Trophoblast cell (in vitro differentiated cells and primary cell): Measurements from ENCODE around the gene HUS1.
"Not testable (repeated sequence)": the region's sequence is repeated elsewhere in the genome, so short reads cannot be mapped to it uniquely, and the experiment has no call there.

Experiments used
- DNase-seq, 2 donors: peaks; one replicate each; pipeline ENCODE4 v3.0.0-alpha.2; 2016
- H2AFZ ChIP-seq: 2 replicates; pipeline ENCODE4 v1.6.1; 2013; ENCODE audit warnings: low read length, moderate library complexity, mild to moderate bottlenecking; ENCODE audit not compliant: insufficient read depth, poor library complexity
- H2AK5ac ChIP-seq: 2 replicates; pipeline ENCODE4 v1.6.1; 2013; ENCODE audit warnings: mild to moderate bottlenecking, low read length
- H2BK120ac ChIP-seq: 2 replicates; pipeline ENCODE4 v1.6.1; 2013; ENCODE audit warnings: low read length, mild to moderate bottlenecking, moderate library complexity; ENCODE audit not compliant: insufficient read depth, poor library complexity
- H2BK12ac ChIP-seq: 2 replicates; pipeline ENCODE4 v1.6.1; 2013; ENCODE audit warnings: mild to moderate bottlenecking, low read length, moderate library complexity
- H2BK5ac ChIP-seq: 2 replicates; pipeline ENCODE4 v1.6.1; 2013; ENCODE audit warnings: low read length, low read depth, moderate library complexity, mild to moderate bottlenecking; ENCODE audit not compliant: poor library complexity
- H3K14ac ChIP-seq: 2 replicates; pipeline ENCODE4 v1.6.1; 2013; ENCODE audit warnings: mild to moderate bottlenecking, low read length
- H3K18ac ChIP-seq: 2 replicates; pipeline ENCODE4 v1.6.1; 2013; ENCODE audit warnings: mild to moderate bottlenecking, low read length
- H3K23ac ChIP-seq: 2 replicates; pipeline ENCODE4 v1.6.1; 2013; ENCODE audit warnings: low read length
- H3K27ac ChIP-seq: 2 replicates; pipeline ENCODE4 v1.5.1; 2013; ENCODE audit warnings: low read depth, mild to moderate bottlenecking, inconsistent platforms, low read length, moderate library complexity
- H3K27me3 ChIP-seq: 2 replicates; pipeline ENCODE4 v1.6.1; 2013; ENCODE audit warnings: inconsistent platforms, mild to moderate bottlenecking, low read length, moderate library complexity; ENCODE audit not compliant: insufficient read depth
- H3K36me3 ChIP-seq, 2 experiments: 1 replicate in 1 of 2; 2 replicates in 1 of 2; pipeline ENCODE4 v1.6.1; 2013; ENCODE audit warnings: low read length in 2 of 2, mild to moderate bottlenecking in 2 of 2, moderate library complexity in 1 of 2; ENCODE audit not compliant: insufficient read depth in 2 of 2, control insufficient read depth in 1 of 2
- H3K4ac ChIP-seq: 2 replicates; pipeline ENCODE4 v1.6.1; 2013; ENCODE audit warnings: low read depth, mild to moderate bottlenecking, low read length, moderate library complexity
- H3K4me1 ChIP-seq, 2 experiments: 1 replicate in 1 of 2; 2 replicates in 1 of 2; pipeline ENCODE4 v1.6.1; 2013; ENCODE audit warnings: low read length in 2 of 2, mild to moderate bottlenecking in 2 of 2, moderate library complexity in 1 of 2; ENCODE audit not compliant: insufficient read depth in 2 of 2, control insufficient read depth in 1 of 2
- H3K4me2 ChIP-seq: 2 replicates; pipeline ENCODE4 v1.6.1; 2013; ENCODE audit warnings: inconsistent platforms, mild to moderate bottlenecking, low read length, moderate library complexity
- H3K4me3 ChIP-seq: 2 replicates; pipeline ENCODE4 v1.5.1; 2013; ENCODE audit warnings: mild to moderate bottlenecking, low read depth, low read length, inconsistent platforms
- H3K79me1 ChIP-seq: one replicate; pipeline ENCODE4 v1.6.1; 2013; ENCODE audit warnings: low read length
- H3K79me2 ChIP-seq: 2 replicates; pipeline ENCODE4 v1.6.1; 2013; ENCODE audit warnings: low read length, mild to moderate bottlenecking; ENCODE audit not compliant: control insufficient read depth, insufficient read depth, poor library complexity
- H3K9ac ChIP-seq: 2 replicates; pipeline ENCODE4 v1.6.1; 2013; ENCODE audit warnings: mild to moderate bottlenecking, low read length
- H3K9me3 ChIP-seq: 2 replicates; pipeline ENCODE4 v1.6.1; 2013; ENCODE audit warnings: low read depth, mild to moderate bottlenecking, control low read depth, inconsistent platforms, low read length; ENCODE audit not compliant: insufficient read depth
- H4K12ac ChIP-seq: 2 replicates; pipeline ENCODE4 v1.6.1; 2013; ENCODE audit warnings: low read depth, mild to moderate bottlenecking, low read length, moderate library complexity
- H4K8ac ChIP-seq: 2 replicates; pipeline ENCODE4 v1.6.1; 2013; ENCODE audit warnings: low read depth, mild to moderate bottlenecking, low read length, moderate library complexity
- H4K91ac ChIP-seq: one replicate; pipeline ENCODE4 v1.6.1; 2013; ENCODE audit warnings: low read depth, mild to moderate bottlenecking, low read length, moderate library complexity
- WGBS: extraction: QIAGEN DNeasy Blood & Tissue Kit; methylation state at CpG from one replicate; pipeline ENCODE4 v1.1.7; 2013; ENCODE audit warnings: missing lambda C conversion rate; ENCODE audit not compliant: insufficient read length, insufficient coverage; ENCODE audit errors: extremely low coverage; 5-methylcytosine and 5-hydroxymethylcytosine counted together

The HUS1 gene

DNA sequence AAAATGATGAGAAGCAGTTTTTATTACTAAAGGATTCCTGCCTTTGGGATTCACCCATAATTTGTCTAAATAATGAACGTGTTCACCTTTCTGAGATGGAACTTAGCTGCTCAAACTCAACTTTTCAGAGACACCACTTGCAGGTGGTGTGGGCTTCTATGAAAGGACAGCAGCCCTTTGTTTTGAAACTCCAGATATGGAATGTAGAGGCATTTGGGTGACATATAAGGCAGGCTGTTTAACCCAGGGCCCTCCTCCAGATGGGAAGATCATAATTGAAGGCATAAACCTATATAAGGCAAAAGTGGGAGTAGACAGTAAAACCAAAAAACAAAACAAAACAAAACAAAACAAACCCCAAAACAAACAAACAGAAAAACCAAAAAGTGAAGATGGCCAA lies 11.9 kb upstream of the HUS1 start:
- Histone ChIP-seq H3K79me1 (peaks cover 6% of the 10 kb centered on the region), H3K9ac (no peak overlapping the region), H2BK5ac (no peak overlapping the region), H3K27me3 (no peaks in the 10 kb centered on the region), H3K9me3 (no peaks in the 10 kb centered on the region), H3K23ac (no peak overlapping the region), H3K27ac (peak overlapping the region; percentile 69), H2BK12ac (peak overlapping the region; percentile 92), H4K91ac (peak overlapping the region; percentile 86), H2AFZ (peak overlapping the region; percentile 96), H3K4me1 (peaks cover 2 to 5% of the 10 kb centered on the region in 2 experiments), H3K36me3 (peaks cover 0 to 2% of the 10 kb centered on the region in 2 experiments), H3K4me3 (no peak overlapping the region), H3K4ac (no peak overlapping the region), H3K18ac (peak overlapping the region; percentile 72), H2AK5ac (no peak overlapping the region), H4K8ac (peak overlapping the region; percentile 61), H3K4me2 (peak overlapping the region; percentile 79), H3K14ac (no peak overlapping the region), H4K12ac (no peak overlapping the region), H3K79me2 (peaks cover 1% of the 10 kb centered on the region), H2BK120ac (peak overlapping the region; percentile 85)
- no CpG with 5 or more reads among the region's 1 CpG for WGBS
- no peak for DNase-seq

GRCh38 chr7:47990592-47990991 lies 11.2 kb upstream of the HUS1 start:
- H3K14ac ChIP-seq, result no peak overlapping the region
- no peak overlapping the region for H3K4ac ChIP-seq
- H2BK120ac ChIP-seq, result no peak overlapping the region
- no peak overlapping the region for H3K4me3 ChIP-seq
- H3K9ac ChIP-seq, result no peak overlapping the region
- no peak overlapping the region for H3K4me2 ChIP-seq
- no peak overlapping the region for H2AFZ ChIP-seq
- peaks cover 2 to 5% of the 10 kb centered on the region in 2 experiments for H3K4me1 ChIP-seq
- no peak overlapping the region for H4K8ac ChIP-seq
- H3K36me3 ChIP-seq, result peaks cover 0 to 2% of the 10 kb centered on the region in 2 experiments
- peaks cover 6% of the 10 kb centered on the region for H3K79me1 ChIP-seq
- no peak overlapping the region for H3K23ac ChIP-seq
- no peak for DNase-seq
- peak overlapping the region; percentile 39 for H4K91ac ChIP-seq
- H2BK5ac ChIP-seq, result no peak overlapping the region
- H3K27me3 ChIP-seq, result no peaks in the 10 kb centered on the region
- H2AK5ac ChIP-seq, result no peak overlapping the region
- H4K12ac ChIP-seq, result no peak overlapping the region
- peak overlapping the region; percentile 35 for H3K27ac ChIP-seq
- no CpG with 5 or more reads among the region's 5 CpGs for WGBS
- H3K9me3 ChIP-seq, result no peaks in the 10 kb centered on the region
- H2BK12ac ChIP-seq, result no peak overlapping the region
- H3K79me2 ChIP-seq, result peaks cover 1% of the 10 kb centered on the region
- no peak overlapping the region for H3K18ac ChIP-seq

GRCh38 chr7:47989607-47990400 lies 10.4 kb upstream of the HUS1 start:
- not testable (repeated sequence) for H3K18ac ChIP-seq, H2BK12ac ChIP-seq, H3K14ac ChIP-seq, H3K27me3 ChIP-seq, H3K36me3 ChIP-seq, H3K4me1 ChIP-seq, H3K4ac ChIP-seq, H3K79me2 ChIP-seq, H4K8ac ChIP-seq, H3K23ac ChIP-seq, H3K4me3 ChIP-seq, H4K12ac ChIP-seq, H2BK120ac ChIP-seq, H3K9ac ChIP-seq, H3K79me1 ChIP-seq, H3K9me3 ChIP-seq, H2AFZ ChIP-seq, H2AK5ac ChIP-seq, H2BK5ac ChIP-seq, H4K91ac ChIP-seq, H3K4me2 ChIP-seq
- H3K27ac ChIP-seq, result peak overlapping the region; percentile 35
- peak; percentile 78 to 90 for DNase-seq
- WGBS, result no CpG with 5 or more reads among the region's 10 CpGs

- no CpG with 5 or more reads among the region's 8 CpGs for WGBS
- no peaks in the 10 kb centered on the region for H3K27me3 ChIP-seq
- H3K23ac ChIP-seq, result no peak overlapping the region
- H4K12ac ChIP-seq, result no peak overlapping the region
- no peak overlapping the region for H3K9ac ChIP-seq
- no peak overlapping the region for H3K4me2 ChIP-seq
- H4K8ac ChIP-seq, result no peak overlapping the region
- no peak overlapping the region for H3K4ac ChIP-seq
- H3K9me3 ChIP-seq, result no peaks in the 10 kb centered on the region
- no peak overlapping the region for H2BK120ac ChIP-seq
- H2AFZ ChIP-seq, result no peak overlapping the region
- no peak overlapping the region for H2BK5ac ChIP-seq
- H3K79me1 ChIP-seq, result peaks cover 6% of the 10 kb centered on the region
- H2AK5ac ChIP-seq, result no peak overlapping the region
- DNase-seq, result peak; percentile 51 to 94
- no peak overlapping the region for H3K4me3 ChIP-seq
- no peak overlapping the region for H3K14ac ChIP-seq
- no peak overlapping the region for H2BK12ac ChIP-seq
- peaks cover 1% of the 10 kb centered on the region for H3K79me2 ChIP-seq
- peaks cover 2 to 5% of the 10 kb centered on the region in 2 experiments for H3K4me1 ChIP-seq
- H3K36me3 ChIP-seq, result no peaks in the 10 kb centered on the region
- no peak overlapping the region for H4K91ac ChIP-seq
- no peak overlapping the region for H3K18ac ChIP-seq
- H3K27ac ChIP-seq, result no peak overlapping the region
Measured at GRCh38 chr7:47988496-47989386, 9.3 kb upstream of the HUS1 start.
